Progenitor cell of endocrine pancreas (in vitro differentiated cells): ENCODE measurements around the gene SUFU. TPM values are rescaled to one million over a fixed set of nuclear protein-coding genes. Genes with fewer than 3 reads are reported as not detected.

Source experiments
- DNase-seq: peaks from one replicate; pipeline ENCODE4 v3.0.0; 2021; ENCODE audit warnings: low spot score; ENCODE audit not compliant: unreplicated experiment
- H3K27ac Mint-ChIP-seq: 2 replicates; pipeline ENCODE4 v1.8.0; 2021; ENCODE audit warnings: mild to moderate bottlenecking, moderate library complexity, mixed read lengths
- H3K27me3 Mint-ChIP-seq: 2 replicates; pipeline ENCODE4 v1.8.0; 2021; ENCODE audit warnings: mixed read lengths
- H3K36me3 Mint-ChIP-seq: 2 replicates; pipeline ENCODE4 v1.8.0; 2022; ENCODE audit warnings: mixed read lengths; ENCODE audit not compliant: insufficient read depth
- H3K4me1 Mint-ChIP-seq: 2 replicates; pipeline ENCODE4 v1.8.0; 2021; ENCODE audit warnings: low read depth, mixed read lengths
- H3K4me3 Mint-ChIP-seq: 2 replicates; pipeline ENCODE4 v1.8.0; 2021; ENCODE audit warnings: low read depth, mild to moderate bottlenecking, moderate library complexity, mixed read lengths
- H3K9me3 Mint-ChIP-seq: 2 replicates; pipeline ENCODE4 v1.8.0; 2021; ENCODE audit warnings: low read depth, mixed read lengths
- CTCF ChIP-seq: fragments of 200-600 bp; sonication (generic); IDR thresholded peaks from one replicate; pipeline ENCODE4 v1.5.0; 2021; ENCODE audit warnings: antibody characterized with exemption, mild to moderate bottlenecking; ENCODE audit not compliant: unreplicated experiment
- total RNA-seq: library from RNA; stranded (reverse); gene quantifications from 2 replicates; pipeline ENCODE4 v1.2.1, GENCODE V29; 2021

The SUFU gene
- total RNA-seq, 1 donor from 2014 or later, result 25.8 TPM

GRCh38 chr10:102593074-102593803 is 89.5 kb downstream of the SUFU start:
- H3K36me3 Mint-ChIP-seq, result peaks cover 2% of the 10 kb centered on the region
- no peaks in the 10 kb centered on the region for H3K9me3 Mint-ChIP-seq
- H3K4me3 Mint-ChIP-seq, result no peak overlapping the region
- H3K4me1 Mint-ChIP-seq, result peaks cover 7% of the 10 kb centered on the region
- H3K27me3 Mint-ChIP-seq, result no peaks in the 10 kb centered on the region
- DNase-seq, result no peak
- peak overlapping the region; percentile 84 for H3K27ac Mint-ChIP-seq
- no peak for TF ChIP-seq CTCF

GRCh38 chr10:102593804-102594079 is 90.0 kb downstream of the SUFU start:
- H3K27ac Mint-ChIP-seq, result no peak overlapping the region
- TF ChIP-seq CTCF, result no peak

GRCh38 chr10:102595293-102595692 is 91.5 kb downstream of the SUFU start:
- H3K27ac Mint-ChIP-seq, result no peak overlapping the region
- TF ChIP-seq CTCF, result no peak
- H3K27me3 Mint-ChIP-seq, result no peaks in the 10 kb centered on the region
- H3K4me1 Mint-ChIP-seq, result peaks cover 23% of the 10 kb centered on the region
- no peak overlapping the region for H3K4me3 Mint-ChIP-seq
- H3K36me3 Mint-ChIP-seq, result peaks cover 5% of the 10 kb centered on the region
- no peak for DNase-seq
- H3K9me3 Mint-ChIP-seq, result no peaks in the 10 kb centered on the region

More at GRCh38 chr10:102593804-102594079, 90.0 kb downstream of the SUFU start:
- Mint-ChIP-seq H3K27me3 (no peaks in the 10 kb centered on the region), H3K4me3 (no peak overlapping the region), H3K9me3 (no peaks in the 10 kb centered on the region), H3K36me3 (peaks cover 2% of the 10 kb centered on the region), H3K4me1 (peaks cover 11% of the 10 kb centered on the region)
- no peak for DNase-seq

- peaks cover 26% of the 10 kb centered on the region for H3K4me1 Mint-ChIP-seq
- DNase-seq, result no peak
Observed at GRCh38 chr10:102595897-102596296, 92.1 kb downstream of the SUFU start.

GRCh38 chr10:102596506-102596971 is 92.8 kb downstream of the SUFU start:
- no peaks in the 10 kb centered on the region for H3K27me3 Mint-ChIP-seq
- H3K9me3 Mint-ChIP-seq, result no peaks in the 10 kb centered on the region
- H3K27ac Mint-ChIP-seq, result peak overlapping the region; percentile 13
- H3K36me3 Mint-ChIP-seq, result peaks cover 7% of the 10 kb centered on the region
- TF ChIP-seq CTCF, result peak; percentile 71
- H3K4me3 Mint-ChIP-seq, result no peak overlapping the region
- H3K4me1 Mint-ChIP-seq, result peaks cover 26% of the 10 kb centered on the region
- no peak for DNase-seq

More at GRCh38 chr10:102595897-102596296, 92.1 kb downstream of the SUFU start:
- Mint-ChIP-seq H3K27ac (peak overlapping the region; percentile 62), H3K4me3 (no peak overlapping the region), H3K9me3 (no peaks in the 10 kb centered on the region), H3K36me3 (peaks cover 7% of the 10 kb centered on the region), H3K27me3 (no peaks in the 10 kb centered on the region)
- TF ChIP-seq CTCF, result no peak
